NCI-H446 (cell line): ENCODE results near the gene NEDD4L.
"Not testable (repeated sequence)": the region's sequence is repeated elsewhere in the genome, so short reads cannot be mapped to it uniquely, and the experiment has no call there.

Experiments
- DNase-seq, 2 experiments: peaks; one replicate each; lab custom pipeline; 2025; lab: John Stamatoyannopoulos, UW

Gene NEDD4L

DNA sequence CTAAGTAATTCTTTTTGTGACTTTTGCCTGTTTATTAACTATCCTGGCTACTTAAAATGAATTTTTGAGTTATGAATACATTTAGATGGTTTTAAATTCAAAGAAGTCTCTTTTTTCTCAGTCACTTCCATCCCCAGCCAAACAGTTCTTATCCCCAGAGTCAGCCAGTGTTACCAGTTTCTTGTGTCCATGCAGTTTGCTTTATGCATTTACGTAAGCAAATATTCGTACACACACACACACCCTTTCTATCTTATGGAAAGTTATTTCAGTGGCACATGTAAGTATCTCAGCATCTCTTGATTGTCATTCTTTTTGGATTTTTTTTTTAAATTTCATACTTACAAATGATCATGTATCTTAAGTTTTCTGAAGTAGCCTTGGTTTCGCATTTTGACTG lies 113.2 kb downstream of the NEDD4L start:
- no peak for DNase-seq

GRCh38 chr18:58158008-58158407 lies 114.0 kb downstream of the NEDD4L start:
- no peak for DNase-seq

GRCh38 chr18:58158459-58158858 lies 114.4 kb downstream of the NEDD4L start:
- DNase-seq = no peak

DNA sequence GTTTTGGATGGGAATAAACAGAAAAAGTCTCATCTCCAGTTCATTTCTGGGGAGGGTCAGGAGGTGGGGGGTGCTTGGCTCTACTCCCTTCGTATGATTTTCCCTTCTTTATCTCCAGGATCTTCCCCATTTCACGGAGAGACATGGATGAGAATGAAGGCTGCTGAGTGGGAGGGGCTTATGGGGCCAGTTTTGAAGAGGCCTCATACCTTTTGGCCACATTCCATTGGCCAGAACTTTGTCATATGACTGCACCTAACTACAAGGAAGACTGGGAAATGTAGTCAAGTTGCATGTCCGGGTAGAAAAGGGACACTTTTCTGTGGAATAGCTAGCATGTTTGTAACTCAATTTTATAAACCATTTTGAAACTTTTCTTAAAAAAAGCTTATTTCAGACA lies 117.6 kb downstream of the NEDD4L start:
- no peak for DNase-seq

GRCh38 chr18:58162127-58162526 lies 118.1 kb downstream of the NEDD4L start:
- DNase-seq = no peak

GRCh38 chr18:58163004-58163590 lies 119.1 kb downstream of the NEDD4L start:
- DNase-seq = no peak

- DNase-seq = no peak
Measured at GRCh38 chr18:58166278-58166844, 122.3 kb downstream of the NEDD4L start.

- no peak for DNase-seq
Measured at GRCh38 chr18:58167073-58167472, 123.0 kb downstream of the NEDD4L start.

DNA sequence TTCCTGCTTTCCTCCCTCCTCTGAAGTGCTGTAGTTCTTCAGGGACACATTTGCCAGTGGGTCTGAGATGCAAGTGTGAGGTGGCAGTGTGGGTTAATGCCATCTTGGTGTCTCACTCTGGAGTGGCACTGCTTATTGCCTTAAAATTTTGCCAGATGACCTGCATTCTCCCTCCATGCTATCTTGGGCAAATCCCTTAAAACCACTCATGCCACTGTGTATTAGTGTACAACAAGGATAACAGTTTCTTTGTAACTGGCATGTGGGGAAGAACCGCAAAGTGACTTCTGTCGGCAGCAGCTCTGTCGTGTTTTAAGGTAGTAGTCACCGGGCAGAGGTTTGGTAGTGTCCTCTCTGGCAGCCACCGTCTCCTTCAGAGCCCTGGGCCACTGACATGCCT lies 124.2 kb downstream of the NEDD4L start:
- DNase-seq = no peak

GRCh38 chr18:58168993-58169392 lies 125.0 kb downstream of the NEDD4L start:
- no peak for DNase-seq

GRCh38 chr18:58169472-58169871 lies 125.4 kb downstream of the NEDD4L start:
- DNase-seq = no peak

GRCh38 chr18:58170036-58170435 lies 126.0 kb downstream of the NEDD4L start:
- DNase-seq = not testable (repeated sequence)

- DNase-seq = no peak
Measured at GRCh38 chr18:58172031-58172430, 128.0 kb downstream of the NEDD4L start.

DNA sequence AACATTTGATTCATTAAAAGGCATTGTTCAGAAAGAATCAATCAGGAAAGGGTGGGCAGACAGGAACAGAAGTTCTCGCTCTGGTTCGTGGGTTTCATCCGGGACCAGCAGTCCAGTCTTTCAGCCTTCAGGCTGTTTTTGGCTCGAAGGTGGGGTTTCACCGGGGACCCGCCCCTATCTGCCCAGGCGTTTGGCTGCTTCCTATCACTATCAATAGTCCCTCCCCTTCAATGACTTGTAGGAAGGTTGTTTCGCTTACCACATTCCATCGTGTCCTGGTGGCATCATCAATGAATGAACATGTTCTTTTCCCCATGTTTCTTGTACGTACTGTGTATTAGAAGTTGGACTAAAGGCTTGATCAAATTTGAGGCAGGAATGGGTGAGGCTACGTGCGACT lies 130.3 kb downstream of the NEDD4L start:
- no peak for DNase-seq

GRCh38 chr18:58175122-58175785 lies 131.2 kb downstream of the NEDD4L start:
- no peak for DNase-seq

DNA sequence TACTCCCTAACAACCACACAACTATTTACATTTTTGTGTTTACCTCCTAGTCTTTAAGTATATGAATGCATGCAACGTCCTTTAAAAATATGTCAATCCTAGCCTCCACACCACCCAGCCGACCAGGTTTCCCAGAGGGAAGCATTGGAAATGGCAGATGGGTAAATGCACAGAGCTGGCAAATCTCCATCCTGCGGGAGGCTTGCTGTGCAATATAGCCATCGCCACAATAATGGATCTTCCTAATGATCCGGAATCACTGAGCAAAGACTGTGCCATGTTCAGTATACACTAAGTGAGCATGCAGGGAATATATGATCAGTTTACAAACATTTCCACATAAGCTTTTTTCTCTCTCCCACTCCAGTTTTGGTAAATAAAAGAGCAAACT lies 131.8 kb downstream of the NEDD4L start:
- peak; percentile 26 to 82 for DNase-seq

GRCh38 chr18:58177004-58177717 lies 133.1 kb downstream of the NEDD4L start:
- DNase-seq = peak in 1 of 2 experiments; percentile 49

GRCh38 chr18:58177896-58178470 lies 134.0 kb downstream of the NEDD4L start:
- no peak for DNase-seq

DNA sequence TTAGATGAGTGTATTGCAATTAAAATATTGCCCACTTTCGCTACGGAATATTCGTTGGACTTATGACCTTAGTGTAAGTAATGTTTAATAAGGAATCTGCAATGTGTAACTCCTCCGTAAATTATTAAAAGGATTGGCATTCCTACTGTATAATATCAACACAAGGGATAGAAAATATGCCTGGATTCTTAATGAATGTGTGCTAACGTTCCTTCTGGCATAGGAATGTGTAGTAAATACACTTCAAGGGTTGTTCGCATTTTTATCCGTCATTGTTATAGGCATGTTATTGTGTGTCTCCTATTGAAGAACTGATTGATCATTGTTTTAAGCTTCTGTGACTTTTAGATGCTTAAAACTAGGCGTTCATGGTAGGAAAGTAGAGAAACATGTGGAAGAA lies 134.5 kb downstream of the NEDD4L start:
- no peak for DNase-seq

DNA sequence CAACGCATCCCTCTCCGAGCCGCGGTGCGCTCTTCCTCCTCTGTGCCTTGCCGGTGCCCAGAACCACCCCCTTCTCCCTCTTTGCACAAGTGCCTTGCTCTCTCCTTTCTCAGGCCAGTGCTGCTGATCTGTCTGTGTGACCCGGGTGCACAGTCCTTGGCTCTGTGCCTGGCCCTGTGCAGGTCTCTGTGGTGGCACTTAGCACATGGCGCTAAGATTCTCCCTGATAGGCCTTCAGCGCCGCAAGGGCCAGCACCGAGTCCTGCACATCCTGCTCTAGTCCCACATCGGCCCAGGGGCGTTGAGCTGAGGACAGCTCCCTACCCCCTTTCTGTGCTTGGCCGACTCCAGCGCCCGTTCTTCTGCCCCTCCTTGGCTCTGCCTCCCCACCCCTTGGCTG lies 136.1 kb downstream of the NEDD4L start:
- no peak for DNase-seq

GRCh38 chr18:58180738-58181353 lies 136.8 kb downstream of the NEDD4L start:
- peak; percentile 11 to 64 for DNase-seq

DNA sequence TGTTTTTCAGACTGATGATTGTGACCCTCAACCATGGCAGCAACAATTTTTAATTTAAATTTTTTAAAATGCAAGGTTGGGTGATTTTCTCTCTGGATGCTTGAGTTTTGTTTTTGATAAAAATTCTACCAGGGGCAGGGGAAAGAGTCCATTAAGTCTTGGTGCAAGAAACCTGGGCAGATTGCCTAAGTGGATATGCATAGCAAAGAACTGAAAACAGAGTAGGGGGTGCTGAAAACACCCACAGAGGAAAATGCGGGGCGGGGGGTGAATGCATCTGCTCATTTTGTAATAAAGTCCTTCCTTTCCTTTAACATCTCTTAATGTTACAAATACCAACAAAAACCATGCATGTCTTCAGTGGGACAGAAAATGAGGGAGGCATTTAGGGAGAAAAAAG lies 138.0 kb downstream of the NEDD4L start:
- DNase-seq = no peak
